Raji (cell line): ENCODE data around the gene LPP.
A peak's percentile ranks its signal among the peaks of the same experiment; 100 is the strongest.

ENCODE experiments used
- POLR2A ChIP-seq: IDR thresholded peaks from 2 replicates; pipeline ENCODE4 v1.6.1; 2011; ENCODE audit warnings: low read depth, low read length, control low read depth; ENCODE audit not compliant: insufficient read depth

The LPP gene

DNA sequence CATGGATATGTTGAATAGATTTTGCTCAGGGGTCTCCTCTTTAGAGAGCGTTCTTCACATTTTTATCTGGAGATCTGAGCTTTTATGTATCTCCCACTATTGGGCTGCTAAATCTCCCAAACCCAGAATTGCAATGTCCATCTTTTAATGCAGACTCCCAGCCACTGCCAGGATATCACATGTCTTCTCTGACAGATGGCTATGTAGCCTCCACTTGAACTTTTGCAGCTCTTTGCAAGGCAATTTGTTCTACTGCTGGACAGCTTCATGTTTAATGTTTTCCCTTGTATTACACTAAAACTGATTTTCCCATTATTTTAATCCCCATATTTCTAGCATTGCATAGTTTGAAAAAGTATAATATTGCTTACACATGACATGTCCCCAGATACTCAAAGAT lies 177.2 kb downstream of the LPP start:
- no peak for TF ChIP-seq POLR2A

DNA sequence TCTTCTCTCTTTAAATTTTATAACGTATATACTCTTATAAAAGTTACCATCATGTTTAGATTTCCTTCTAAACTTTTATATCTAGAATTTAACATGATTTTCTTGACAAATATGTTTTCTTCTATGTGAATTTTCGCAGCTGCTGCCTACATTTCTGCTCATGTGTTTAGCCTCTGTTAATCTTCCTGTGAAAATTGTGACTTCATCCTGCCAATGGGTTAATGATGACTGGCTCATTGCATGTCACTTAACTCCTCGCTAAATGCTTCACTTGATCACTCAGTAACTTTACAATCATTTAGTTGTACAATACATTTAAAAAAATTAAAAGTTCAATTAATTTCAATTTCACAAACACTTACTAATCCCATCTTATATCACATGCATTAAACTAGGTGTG lies 178.1 kb downstream of the LPP start:
- no peak for TF ChIP-seq POLR2A

DNA sequence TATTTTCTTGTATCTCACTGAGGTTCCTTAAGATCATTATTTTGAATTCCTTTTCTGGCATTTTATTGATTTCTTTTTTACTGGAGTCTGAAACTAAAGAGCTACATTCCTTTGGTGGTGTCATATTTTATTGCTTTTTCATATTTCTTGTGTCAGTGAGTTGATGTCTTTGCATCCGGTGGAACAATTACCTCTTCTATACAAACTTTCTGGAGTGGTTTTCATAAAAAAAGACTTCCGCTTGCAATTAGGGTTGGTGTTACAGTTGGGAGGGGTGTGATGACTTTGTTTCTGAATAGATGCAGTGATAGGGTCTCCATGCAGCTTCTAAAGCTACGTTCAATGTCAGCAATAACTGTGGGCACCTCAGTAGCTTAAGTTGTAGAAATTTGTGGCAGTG lies 181.7 kb downstream of the LPP start:
- no peak for TF ChIP-seq POLR2A

DNA sequence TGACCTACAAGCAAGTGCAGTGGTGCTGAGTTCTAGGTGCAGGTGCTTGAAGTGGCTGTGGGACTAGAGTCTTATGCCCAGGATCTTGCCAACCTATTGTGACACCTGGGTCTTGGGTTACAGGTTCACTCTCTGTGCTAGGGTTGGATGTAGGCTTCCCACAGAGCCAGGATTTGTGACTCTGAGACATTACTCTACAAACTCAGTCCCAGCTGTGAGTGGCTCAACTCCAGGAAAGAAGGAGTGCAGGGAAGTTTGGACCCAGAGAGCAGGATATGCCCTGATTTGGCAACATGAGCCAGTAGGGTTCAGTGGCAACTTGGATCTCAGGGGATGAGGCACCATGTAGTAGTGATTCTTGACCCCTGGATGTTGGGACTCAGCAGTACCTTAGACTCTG lies 182.2 kb downstream of the LPP start:
- TF ChIP-seq POLR2A, result no peak

DNA sequence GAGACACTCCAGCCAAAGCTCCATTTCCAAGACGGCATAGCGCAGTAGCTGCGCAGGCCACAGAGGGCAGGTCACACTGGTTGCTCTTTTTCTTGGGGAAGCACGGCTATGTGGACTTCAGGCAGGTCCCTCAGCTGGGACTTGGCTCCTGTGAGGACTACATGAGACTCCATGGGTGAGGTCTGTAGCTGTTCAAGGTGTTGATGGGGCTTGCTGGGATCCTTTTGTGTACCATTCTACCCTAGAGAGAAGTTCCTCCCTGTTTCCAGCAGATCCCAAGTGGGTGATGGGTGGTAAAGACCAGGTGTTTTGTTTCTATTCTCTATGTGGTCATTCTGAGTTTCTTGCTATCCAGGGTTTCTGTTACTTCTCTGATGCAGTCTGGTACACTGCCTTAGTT lies 183.3 kb downstream of the LPP start:
- TF ChIP-seq POLR2A, result no peak

DNA sequence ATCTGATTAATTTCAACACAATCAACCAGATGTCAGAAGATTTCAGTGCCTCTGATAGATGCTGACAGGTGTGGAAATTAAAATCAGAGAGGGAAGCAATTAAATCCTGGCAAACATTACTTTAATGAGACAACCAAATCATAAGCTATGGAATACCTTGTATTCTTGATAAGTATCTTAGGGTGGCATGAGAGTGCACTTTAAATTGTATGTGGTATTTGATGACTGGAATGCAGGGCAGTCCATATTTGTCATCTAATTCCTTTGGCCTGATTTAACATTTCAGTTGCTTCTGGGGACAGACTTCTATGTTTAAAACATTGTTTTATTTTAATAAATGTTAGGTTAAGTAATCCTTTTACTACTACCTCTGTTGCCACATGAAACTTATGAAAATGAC lies 184.1 kb downstream of the LPP start:
- TF ChIP-seq POLR2A, result no peak

DNA sequence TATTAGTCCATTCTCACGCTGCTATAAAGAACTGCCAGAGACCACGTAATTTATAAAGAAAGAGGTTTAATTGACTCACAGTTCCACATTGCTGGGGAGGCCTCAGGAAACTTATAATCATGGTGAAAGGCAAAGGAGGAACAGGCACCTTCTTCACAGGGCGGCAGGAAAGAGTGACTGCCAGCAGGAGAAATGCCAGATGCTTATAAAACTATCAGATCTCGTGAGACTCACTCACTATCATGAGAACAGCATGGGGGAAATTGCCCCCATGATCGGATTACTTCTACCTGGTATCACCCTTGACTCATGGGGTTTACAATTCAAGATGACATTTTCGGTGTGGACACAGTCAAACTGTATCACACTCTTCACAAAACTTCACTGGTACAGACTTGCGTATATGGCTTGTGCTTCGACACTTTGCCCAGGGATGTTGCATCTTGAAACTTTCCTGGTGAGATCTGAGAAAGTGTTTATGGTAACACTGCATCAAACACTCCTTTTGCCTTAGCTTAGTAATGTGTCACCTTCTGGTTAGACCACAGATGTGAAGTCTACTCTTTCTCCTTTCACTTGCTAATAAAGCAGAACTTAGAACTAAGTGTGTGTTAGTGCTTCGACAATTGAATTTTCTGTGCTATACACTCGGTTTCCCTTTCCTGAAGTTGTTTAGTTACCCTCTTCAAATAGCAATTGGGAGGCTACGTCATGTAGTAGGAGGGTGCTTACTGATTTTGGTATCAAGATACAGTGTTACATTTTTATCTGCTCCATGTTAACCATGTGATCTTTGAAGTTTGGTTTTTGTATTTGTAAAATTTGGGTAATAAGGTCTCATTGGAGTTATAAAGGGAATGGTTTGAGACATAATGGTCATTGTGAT lies 185.7 kb downstream of the LPP start:
- TF ChIP-seq POLR2A, result 0 out of 2 replicates have a peak, but pooled peaks have one; percentile 39

DNA sequence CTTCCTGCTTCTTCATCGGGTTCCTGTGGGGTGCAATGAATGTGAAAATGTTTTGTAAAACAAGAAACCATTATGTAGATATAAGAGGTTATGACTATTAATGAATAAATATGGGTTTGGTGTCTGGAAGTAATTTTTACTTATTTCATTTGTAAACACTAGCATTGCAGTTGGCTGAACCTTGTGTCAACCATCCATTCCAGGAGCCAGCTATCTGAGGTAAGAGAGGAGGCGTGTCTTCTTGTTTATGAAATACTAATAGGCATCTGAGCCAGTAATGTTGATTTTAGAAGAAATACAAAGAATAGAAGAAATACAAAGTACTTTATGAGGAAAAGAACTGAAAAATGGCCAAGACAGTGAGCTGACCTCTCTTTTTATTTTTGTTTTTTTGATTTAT lies 187.5 kb downstream of the LPP start:
- no peak for TF ChIP-seq POLR2A

DNA sequence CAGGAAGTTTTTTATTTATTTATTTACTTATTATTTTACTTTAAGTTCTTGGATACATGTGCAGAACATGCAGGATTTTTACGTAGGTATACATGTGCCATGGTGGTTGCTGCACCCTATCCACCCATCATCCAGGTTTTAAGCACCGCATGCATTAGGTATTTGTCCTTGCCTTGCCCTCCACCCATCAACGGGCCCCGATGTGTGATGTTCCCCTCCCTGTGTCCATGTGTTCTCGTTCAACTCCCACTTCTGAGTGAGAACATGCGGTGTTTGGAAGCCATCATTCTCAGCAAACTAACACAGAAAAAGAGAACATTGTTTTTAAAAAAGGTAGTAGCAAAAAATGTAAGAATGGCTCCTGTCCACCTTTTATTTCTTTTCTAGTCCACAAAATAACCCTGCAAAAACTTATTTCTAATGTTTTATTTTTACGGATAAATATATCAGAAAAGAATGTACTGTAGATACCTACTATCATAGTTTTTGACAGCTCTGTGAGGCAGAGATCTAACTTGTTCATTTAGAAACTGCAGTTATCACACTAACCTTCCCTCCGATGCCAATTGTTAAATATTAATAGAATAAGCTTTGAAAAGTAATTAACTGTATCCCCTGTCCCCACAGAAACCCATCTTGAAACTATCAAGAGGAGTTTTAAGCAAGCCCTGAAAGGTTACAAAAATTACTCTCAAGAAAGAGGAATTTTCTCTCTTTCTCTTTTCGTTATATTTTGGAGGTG lies 189.2 kb downstream of the LPP start:
- no peak for TF ChIP-seq POLR2A

DNA sequence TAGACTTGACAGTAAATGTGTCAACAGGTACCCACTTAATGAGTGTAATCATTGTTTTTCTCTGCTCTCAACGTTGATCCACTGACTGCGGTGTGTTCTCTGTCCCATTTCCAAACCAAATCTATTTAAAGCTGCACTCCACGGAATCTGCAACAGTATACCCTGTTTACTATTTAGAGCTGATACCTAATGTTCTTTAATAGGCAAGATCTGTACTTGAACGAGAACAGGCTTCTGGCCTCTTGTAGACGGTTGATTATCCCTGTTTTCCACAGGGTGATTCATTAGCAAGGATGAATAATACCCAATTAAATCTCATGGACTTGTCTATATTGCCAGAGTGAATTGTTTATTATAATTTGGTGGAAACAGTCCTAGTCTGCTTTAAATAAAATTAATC lies 189.9 kb downstream of the LPP start:
- no peak for TF ChIP-seq POLR2A

DNA sequence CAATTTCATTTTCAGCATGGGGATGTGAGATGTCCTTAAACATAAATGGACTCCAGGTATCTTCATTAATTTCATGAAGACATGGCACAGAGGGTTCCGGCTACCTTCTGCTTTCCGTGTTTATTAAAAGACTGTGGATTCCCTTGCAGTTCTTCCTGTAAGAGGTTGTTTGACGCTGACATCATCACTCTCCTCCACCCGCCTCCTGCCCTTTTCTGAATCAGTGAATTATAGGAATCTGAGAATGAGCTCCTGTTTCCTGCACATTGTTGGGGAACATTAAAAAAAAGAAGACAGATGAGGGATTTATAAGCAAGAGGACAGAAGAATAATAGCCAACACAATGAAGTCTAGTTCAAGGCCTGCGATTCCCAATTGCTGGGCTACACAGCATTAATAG lies 191.3 kb downstream of the LPP start:
- TF ChIP-seq POLR2A, result no peak

DNA sequence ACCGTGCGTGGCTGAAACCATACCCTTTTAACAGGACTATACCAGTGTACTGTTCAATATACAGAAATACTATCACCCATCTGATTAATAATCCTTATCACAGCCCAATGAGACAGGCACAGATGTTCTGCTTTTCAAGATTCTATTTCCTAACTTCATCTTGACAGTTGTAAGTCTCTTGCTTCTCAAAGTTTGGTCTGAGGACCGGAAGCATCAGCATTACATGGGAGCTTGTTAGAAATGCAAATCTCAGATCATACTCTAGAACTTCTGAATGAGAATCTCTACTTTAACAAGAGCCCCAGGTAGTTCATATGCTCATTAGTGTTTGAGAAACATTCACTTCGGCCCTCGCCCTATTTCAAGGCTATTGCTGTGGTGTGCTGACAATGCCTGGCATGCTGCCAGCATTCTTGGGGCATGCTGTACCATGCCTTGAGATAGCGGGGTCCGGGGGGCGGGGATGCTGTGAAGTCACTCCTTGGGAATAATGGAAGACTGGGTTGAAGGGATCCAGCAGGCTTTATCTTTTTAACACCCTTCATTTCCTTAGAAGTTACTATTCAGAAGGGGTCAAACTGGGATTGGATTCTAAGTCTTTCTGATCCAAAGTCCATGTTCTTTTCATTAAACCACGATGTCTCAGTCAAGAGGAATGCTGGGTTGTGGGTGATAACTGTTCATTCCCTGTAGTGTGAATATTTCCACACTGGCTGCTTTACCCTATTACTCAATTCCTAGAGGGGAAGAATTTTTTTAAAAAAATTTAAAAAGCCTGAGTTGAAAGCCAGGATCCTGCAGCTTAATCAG lies 194.7 kb downstream of the LPP start:
- no peak for TF ChIP-seq POLR2A

DNA sequence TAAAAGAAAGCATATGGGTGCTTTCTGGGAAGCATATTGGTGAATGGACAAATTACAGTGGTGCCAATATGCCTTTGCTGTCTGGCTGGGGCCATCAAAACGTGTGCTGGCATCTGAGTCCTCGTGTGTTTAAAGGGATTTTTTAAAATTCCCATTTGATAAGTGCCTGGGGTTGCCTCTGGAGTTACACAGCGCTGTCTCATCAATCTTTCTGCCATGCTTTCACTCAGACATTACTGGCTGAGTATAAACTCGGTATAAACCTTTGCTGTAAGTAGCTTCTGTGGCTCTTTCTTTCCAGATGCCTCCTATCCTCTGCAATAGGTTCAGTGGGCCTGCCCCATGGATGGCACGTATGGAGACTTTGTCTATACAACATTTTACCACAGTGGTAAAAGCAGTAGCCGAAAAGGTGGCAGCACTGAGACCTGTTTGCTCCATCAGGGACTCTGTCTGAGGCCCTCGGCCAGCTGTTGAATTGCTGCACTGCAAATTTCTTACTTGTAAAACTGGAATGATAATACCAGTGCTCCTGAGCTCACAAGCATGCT lies 195.5 kb downstream of the LPP start:
- no peak for TF ChIP-seq POLR2A

DNA sequence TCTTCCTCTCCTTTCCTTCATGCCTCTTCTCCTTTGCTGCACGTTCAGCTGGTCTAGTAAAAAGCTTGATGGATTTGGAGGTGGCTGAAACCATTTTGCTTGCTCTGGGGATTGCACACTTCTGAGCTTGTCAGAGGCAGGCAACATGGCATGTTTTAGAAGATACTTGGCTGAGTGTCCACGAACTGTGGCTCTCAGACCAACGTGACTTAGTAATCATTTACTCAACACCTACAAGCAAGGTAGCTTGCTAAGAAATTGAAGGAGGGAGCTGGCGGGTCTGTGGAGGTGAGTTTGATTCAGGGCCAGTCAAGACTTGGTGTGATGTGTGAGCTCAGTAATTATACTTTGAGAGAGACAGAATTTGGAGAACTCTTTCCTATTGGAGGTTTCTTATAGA lies 196.0 kb downstream of the LPP start:
- no peak for TF ChIP-seq POLR2A

DNA sequence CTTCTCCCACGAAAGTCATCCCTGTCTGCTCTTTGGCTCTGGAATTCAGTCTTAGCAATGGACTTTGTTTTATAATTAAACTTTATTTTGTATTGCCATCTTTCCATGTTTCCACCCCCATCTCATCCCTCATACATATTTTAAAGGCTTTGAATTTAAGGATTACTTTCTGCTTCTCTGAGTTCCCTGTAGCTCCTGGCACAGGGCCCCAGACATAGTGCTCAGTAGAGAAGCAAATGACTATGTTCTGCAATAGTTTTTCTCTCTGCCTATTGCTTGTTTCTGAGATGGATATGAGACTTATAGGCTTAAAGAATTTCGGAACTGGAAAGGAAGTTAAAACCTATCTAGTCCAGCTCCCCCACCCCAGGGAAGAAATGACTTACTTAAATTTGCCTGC lies 197.0 kb downstream of the LPP start:
- TF ChIP-seq POLR2A, result no peak
